ENCODE measurements around the gene ACER3. TPM values are rescaled to one million over a fixed set of nuclear protein-coding genes. Genes with fewer than 3 reads are reported as not detected.

ACER3 gene
- total RNA-seq, 4 donors from 2014 or later: 1.1 to 3.4 (median 2.6) TPM

DNA sequence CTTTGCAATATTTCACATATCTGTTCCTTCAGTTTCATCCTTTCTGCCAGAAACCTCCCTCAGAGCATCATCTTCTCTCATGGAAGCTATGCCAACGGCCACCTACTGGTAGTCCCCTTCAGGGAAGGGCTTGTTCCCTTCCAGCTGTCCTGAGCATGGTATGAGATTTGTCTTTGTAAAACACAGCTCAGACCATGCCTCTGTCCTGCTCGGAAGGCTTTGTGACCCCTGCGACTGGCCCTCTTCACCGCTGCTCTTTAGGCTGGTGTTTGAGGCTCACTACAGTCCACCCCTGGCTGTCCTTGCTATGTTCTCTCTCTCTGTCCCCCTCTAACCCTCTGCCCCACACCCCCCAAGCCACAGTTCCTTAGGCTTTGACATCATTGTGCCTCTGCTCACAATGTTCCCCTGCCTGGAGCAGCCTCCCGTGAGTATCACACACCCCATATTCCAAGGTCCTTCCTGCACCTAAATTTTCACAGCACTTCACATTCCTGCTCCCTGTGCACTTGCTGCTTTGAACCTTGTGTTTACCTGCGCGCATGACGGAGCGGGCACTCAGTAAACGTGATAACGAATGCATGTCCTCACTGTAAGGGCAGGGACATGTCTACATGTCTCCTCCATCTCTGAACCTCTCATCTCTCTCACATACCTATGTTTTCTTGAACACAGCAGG lies 24.0 kb upstream of the ACER3 start:
- Histone ChIP-seq H3K9me3 (no peaks in the 10 kb centered on the region), H3K36me3 (no peaks in the 10 kb centered on the region), H3K27ac (peak overlapping the region in 3 of 4 donors; percentile 47), H3K4me3 (no peak overlapping the region), H3K27me3 (peaks cover 0 to 4% (median under 1%) of the 10 kb centered on the region in 3 donors), H3K4me1 (peaks cover 0 to 6% of the 10 kb centered on the region in 2 donors)
- TF ChIP-seq, protein P1, sequence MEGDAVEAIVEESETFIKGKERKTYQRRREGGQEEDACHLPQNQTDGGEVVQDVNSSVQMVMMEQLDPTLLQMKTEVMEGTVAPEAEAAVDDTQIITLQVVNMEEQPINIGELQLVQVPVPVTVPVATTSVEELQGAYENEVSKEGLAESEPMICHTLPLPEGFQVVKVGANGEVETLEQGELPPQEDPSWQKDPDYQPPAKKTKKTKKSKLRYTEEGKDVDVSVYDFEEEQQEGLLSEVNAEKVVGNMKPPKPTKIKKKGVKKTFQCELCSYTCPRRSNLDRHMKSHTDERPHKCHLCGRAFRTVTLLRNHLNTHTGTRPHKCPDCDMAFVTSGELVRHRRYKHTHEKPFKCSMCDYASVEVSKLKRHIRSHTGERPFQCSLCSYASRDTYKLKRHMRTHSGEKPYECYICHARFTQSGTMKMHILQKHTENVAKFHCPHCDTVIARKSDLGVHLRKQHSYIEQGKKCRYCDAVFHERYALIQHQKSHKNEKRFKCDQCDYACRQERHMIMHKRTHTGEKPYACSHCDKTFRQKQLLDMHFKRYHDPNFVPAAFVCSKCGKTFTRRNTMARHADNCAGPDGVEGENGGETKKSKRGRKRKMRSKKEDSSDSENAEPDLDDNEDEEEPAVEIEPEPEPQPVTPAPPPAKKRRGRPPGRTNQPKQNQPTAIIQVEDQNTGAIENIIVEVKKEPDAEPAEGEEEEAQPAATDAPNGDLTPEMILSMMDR (IDR thresholded peaks at IDR 0.05 in 4 of 5, conservative IDR thresholded peaks at IDR 0.05 in 1 of 5): no peak
- no peak for TF ChIP-seq POLR2A (IDR thresholded peaks at IDR 0.05)
- intact Hi-C loops (cut with DNase I; ENCODE audit: low total_unique reads): no loop called here
- in situ Hi-C loops (cut with MboI; ENCODE audit: low sequenced_read_pairs in 4 of 4): no loop called here
- ATAC-seq (no peak), DNase-seq (no peak)

DNA sequence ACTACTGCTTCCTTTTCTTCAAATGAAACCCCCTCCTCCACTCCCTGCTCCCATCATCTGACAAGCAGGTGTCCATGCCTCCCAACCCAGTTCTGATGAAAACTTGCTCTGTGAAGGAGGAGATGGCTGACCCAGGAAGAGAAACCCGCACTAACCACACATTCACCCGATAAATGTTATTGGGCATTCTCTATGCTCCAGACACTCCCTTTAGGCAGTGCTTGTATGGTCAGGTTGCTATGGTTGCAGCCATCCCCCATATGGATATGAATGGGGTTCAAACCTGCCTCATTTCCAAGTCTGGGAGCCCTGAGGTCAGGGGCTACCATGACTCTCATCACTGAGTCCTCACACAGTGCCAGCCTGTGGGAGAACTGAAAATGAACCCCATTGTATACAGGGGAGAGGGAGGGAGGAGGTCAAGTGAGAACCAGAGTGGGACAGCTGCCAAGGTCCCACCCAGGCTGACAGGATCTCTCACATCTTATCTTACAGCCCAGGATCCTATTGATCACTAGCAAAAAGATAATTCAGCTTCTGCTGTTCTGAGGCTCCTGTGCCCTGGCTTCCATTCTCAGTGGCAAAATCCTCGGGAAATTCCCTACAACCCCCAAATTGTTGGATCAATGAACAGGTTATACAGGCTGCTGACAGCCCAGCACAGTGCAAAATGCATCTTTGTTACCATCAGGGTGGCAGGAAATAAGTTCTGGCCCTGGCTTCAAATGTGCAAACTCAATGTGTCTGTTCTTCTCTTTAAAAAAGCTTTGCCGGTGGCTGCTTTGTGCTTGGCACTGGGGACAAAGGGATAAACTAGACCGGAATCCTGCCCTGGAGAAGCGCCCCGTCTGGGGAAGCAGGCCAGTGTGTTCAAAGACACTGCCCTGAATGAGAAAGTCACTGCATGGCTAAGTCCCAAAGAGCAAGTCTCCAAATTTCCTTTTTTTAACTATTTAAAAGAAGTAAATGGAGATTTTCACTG lies 22.7 kb upstream of the ACER3 start:
- Histone ChIP-seq H3K4me1 (peaks cover 0 to 6% of the 10 kb centered on the region in 2 donors), H3K27ac (peak overlapping the region in 2 of 4 donors; percentile 16 to 47), H3K9me3 (no peaks in the 10 kb centered on the region), H3K4me3 (no peak overlapping the region), H3K36me3 (no peaks in the 10 kb centered on the region), H3K27me3 (peaks cover 0 to 4% (median 3%) of the 10 kb centered on the region in 3 donors)
- DNase-seq (no peak), ATAC-seq (no peak)
- intact Hi-C loops (cut with DNase I; ENCODE audit: low total_unique reads): no loop called here
- TF ChIP-seq POLR2A (IDR thresholded peaks at IDR 0.05): no peak
- TF ChIP-seq, protein P1 (IDR thresholded peaks at IDR 0.05 in 4 of 5, conservative IDR thresholded peaks at IDR 0.05 in 1 of 5): no peak
- in situ Hi-C loops (cut with MboI; ENCODE audit: low sequenced_read_pairs in 4 of 4): no loop called here

DNA sequence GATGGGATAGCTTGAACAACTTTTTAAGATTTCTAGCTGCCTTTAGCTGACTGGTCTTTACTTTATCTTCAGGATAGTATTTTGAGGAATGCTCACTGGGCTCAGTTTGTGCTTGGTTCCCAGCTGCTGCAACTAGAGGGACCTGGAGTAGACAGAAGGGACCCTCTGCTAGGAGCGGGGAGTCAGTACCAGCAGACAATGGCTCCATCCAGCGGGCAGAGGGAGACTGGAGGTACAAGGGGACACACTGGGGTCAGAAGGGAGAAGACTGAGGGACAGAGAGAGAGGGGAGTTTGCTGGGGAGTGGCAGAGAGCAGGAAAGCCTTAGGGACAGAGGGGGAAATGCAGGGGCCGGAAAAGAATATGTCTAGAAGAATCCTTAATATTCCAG lies 22.0 kb upstream of the ACER3 start:
- in situ Hi-C loops (cut with MboI; ENCODE audit: low sequenced_read_pairs in 4 of 4) (no loop called here), intact Hi-C loops (cut with DNase I; ENCODE audit: low total_unique reads) (no loop called here)
- DNase-seq: no peak

DNA sequence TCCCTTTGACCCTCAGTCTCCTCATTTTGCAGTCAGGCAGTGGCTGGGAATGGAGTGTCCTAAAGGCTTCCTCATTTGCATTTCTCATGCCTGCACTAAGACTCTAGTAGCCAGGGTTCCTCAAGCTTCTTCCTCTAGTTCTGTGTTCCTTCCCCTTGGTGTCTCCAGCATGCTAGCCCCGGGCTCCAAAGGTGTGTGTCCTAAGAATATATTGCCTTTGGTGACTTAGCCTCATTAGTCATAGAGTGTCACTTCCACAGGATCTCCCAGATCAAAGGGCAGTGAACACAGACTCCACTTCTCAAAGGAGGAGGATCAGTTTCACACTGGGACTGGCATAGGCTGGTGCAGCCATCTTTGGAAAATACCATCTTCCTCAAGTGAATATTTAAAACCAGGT lies 21.4 kb upstream of the ACER3 start:
- peaks cover 0 to 6% of the 10 kb centered on the region in 2 donors for H3K4me1 ChIP-seq
- DNase-seq (no peak), ATAC-seq (no peak)
- no peak overlapping the region for H3K27ac ChIP-seq
- peaks cover 0 to 4% (median 3%) of the 10 kb centered on the region in 3 donors for H3K27me3 ChIP-seq
- no peaks in the 10 kb centered on the region for H3K36me3 ChIP-seq
- H3K4me3 ChIP-seq: no peak overlapping the region
- intact Hi-C loops (cut with DNase I; ENCODE audit: low total_unique reads): no loop called here
- H3K9me3 ChIP-seq: no peaks in the 10 kb centered on the region
- TF ChIP-seq, protein P1 (IDR thresholded peaks at IDR 0.05 in 4 of 5, conservative IDR thresholded peaks at IDR 0.05 in 1 of 5): no peak
- no peak for TF ChIP-seq POLR2A (IDR thresholded peaks at IDR 0.05)
- in situ Hi-C loops (cut with MboI; ENCODE audit: low sequenced_read_pairs in 4 of 4): no loop called here

More for the DNA sequence above, 22.0 kb upstream of the ACER3 start:
- H3K4me3 ChIP-seq: no peak overlapping the region
- H3K27ac ChIP-seq: peak overlapping the region in 1 of 4 donors; percentile 16
- peaks cover 0 to 4% (median 3%) of the 10 kb centered on the region in 3 donors for H3K27me3 ChIP-seq
- no peak for ATAC-seq
- TF ChIP-seq, protein P1 (IDR thresholded peaks at IDR 0.05 in 4 of 5, conservative IDR thresholded peaks at IDR 0.05 in 1 of 5): peak in 1 of 5 experiments; percentile 10
- TF ChIP-seq POLR2A (IDR thresholded peaks at IDR 0.05): no peak
- peaks cover 0 to 6% of the 10 kb centered on the region in 2 donors for H3K4me1 ChIP-seq
- H3K9me3 ChIP-seq: no peaks in the 10 kb centered on the region
- H3K36me3 ChIP-seq: no peaks in the 10 kb centered on the region
